EL (cell line): ENCODE measurements around the gene STPG3.
A peak's percentile ranks its signal among the peaks of the same experiment; 100 is the strongest.

Experiments used
- DNase-seq: peaks from one replicate; pipeline ENCODE4 v3.0.0-alpha.2; 2016

The STPG3 gene

DNA sequence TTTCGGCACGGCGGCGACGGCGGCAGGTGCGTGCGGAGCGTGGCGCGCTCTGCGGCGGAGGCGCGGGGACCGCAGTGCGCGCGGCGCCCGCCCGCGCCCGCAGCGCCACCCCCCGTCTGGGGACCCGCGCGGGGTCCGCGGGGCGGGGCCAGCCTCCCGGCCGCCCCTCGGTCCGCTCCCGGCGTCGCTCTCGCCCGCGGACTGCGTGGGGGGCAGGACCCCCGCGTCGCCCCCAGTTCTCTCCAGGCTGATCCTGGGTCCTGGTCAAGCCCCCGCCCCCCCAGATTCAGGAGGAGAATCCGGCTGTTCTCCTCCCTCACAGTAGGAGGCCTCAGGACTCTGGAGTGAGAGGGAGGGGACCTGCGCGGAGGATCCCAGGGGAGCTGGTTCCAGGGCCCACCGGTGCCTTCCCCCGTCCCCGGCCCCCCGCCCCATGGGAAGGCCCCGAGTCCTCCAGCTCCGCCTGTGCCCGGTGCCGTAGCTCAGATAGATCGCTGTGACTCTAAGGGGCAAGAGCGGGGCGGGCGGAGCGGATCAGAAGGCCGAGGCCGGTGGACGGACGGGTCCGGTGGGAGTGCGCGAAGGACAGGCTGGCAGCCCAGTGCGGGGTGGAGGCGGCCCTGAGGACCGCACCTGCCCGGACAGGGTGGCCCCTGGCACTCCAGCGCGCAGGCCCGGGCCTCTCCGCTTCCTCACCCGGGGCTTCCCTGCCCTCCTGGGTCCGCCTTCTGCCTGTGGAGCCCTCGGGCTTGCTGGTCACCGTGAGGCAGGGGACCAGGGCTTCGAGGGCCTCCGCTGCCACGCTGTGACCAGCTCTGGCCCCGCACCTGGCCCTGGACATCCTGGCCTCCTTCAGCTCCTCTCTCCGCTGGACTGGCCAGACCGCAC lies 28.7 kb upstream of the STPG3 start, which contains the start of gene RNF208:
Gene RNF208, minus strand, starts transcription at position 51 of the 888 bp plus-strand sequence. CDS start 1,028 bp downstream, outside the sequence.
- peak; percentile 34 for DNase-seq

GRCh38 chr9:137223078-137223970 lies 27.8 kb upstream of the STPG3 start:
- peak; percentile 99 for DNase-seq

GRCh38 chr9:137224830-137225694 lies 26.0 kb upstream of the STPG3 start, which contains the start of gene CYSRT1:
Gene CYSRT1 (plus strand): TSS chr9:137225174. CDS start chr9:137225622, 448 bp downstream.
- no peak for DNase-seq

GRCh38 chr9:137225699-137226331 lies 25.3 kb upstream of the STPG3 start:
- DNase-seq = no peak

DNA sequence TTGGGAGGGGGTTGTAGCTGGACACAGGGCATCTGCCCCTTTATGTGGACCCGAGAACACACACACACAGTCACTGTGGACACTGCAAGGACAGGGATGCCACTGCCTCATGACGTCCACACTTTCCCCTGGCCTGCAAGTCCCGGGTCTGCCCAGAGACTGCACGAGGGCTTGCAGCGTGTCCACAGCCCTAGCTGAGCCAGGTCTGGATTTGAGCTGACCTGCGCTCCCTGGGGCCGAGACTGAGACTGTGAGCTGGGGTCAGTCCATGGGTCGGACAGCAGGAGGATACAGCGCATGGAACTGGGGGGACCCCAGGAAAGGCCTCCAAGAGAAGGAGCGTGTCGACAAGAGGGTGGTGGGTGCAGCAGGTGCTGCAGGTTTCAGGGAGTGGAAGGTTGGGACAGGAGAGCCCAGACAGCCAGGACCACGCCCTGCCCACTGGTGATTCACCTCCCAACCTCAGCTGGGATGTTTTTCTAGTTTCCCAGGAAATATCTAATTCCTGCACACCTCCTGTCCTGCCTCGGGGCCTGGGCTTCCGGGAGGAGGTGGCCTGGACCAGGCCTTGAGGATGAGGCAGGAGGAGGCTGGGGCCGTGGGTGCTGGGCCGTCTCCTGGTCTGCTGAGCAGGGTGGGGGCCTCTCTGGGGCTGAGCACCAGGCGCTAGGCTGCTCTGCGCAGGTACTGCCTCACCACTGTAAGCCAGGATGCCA lies 24.6 kb upstream of the STPG3 start:
- no peak for DNase-seq

- peak; percentile 75 for DNase-seq
Observed at GRCh38 chr9:137227054-137227852, 23.8 kb upstream of the STPG3 start, which contains the start of gene RNF224. Gene RNF224 (plus strand): TSS chr9:137227502. CDS start chr9:137228336, 834 bp downstream.

DNA sequence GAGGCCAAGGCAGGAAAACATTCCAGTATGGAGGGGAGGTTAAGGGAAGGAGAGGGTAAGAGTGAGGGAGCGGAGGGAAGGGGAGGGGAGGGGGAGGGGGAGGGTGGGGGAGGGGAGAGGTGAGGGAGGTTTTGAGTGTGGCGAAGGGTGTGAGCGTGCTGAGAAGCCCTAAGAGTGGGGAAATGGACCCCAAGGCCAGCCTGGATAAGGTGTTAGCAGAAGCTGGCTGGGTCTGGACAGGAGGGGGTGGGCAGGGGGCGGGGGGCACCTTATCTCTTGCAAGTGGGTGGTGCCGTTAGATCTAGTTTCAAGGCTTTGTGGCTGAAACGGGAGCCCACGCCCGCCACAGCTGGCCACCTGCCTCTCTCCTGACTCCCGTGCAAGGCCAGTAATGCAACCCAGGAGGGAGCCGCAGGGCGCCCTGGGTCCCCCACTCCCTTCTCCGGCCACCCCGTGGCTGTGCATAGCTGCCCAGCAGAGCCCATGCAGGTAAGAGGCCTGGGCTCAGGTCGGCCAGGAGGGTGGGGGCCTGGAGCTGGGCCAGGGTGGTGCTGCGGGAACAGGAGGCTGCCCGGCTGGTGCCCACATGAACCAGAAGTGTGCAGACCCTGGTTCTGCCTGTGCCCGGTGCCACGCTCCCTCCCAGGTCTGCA lies 23.1 kb upstream of the STPG3 start:
- DNase-seq = no peak

- no peak for DNase-seq
Observed at GRCh38 chr9:137228506-137228967, 22.5 kb upstream of the STPG3 start.

- no peak for DNase-seq
Observed at GRCh38 chr9:137228968-137229896, 21.9 kb upstream of the STPG3 start.

- DNase-seq = no peak
Observed at GRCh38 chr9:137229903-137230704, 21.0 kb upstream of the STPG3 start.

DNA sequence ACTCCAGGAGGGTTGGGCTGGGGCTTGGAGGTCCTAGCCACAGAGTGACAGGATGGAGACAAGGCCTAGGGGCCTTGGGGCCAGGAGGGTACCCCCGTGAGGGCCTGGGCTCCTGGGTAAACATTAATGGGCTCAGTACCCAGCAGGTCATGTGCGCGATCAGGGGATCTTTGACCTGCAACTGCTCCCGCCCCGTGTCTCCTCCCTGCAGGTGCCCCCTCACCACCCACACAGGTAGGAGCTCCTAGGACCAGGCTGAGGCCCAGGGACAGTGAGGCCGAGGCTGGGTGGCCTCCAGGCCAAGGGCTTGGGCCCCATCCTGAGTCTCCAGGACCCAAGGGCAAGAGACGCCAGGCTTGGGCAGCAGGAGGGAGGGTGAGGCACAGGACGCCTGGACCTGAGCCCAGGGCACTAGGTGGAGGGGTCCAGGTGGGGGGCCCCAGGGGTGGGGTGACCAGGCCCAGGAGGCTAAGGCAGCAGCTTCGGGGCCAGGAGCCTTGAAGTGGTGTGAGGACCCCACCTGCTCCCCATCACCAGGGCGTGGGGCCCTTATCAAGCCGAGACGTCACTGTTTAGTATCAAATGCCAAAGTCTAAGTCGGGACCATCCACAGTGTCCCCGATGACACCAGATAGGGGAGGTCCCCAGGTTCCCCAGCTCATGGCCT lies 20.2 kb upstream of the STPG3 start, which contains the start of gene SLC34A3:
Gene SLC34A3, plus strand, starts transcription at position 197 of the 667 bp plus-strand sequence. CDS start 802 bp downstream, outside the sequence.
- no peak for DNase-seq

- no peak for DNase-seq
Observed at GRCh38 chr9:137231372-137232039, 19.6 kb upstream of the STPG3 start.

DNA sequence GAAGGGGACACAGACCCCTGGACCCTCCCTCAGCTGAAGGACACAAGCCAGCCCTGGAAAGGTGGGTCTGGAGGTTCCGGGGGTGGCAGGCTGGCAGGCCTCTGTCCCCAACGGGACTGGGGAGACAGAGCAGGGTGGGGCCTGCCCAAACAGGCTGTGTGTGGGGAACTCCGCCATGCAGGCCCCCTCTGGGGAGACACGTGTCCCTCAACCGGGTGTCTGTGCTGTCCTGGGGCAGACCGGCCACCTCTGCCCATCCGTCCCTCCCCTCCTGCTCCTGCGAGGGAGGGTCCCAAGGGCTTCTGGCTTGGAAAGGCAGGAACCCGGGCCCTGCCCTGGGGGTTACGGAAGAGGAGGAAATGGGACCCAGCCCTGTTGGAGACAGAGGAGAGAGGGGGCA lies 19.0 kb upstream of the STPG3 start:
- no peak for DNase-seq

DNA sequence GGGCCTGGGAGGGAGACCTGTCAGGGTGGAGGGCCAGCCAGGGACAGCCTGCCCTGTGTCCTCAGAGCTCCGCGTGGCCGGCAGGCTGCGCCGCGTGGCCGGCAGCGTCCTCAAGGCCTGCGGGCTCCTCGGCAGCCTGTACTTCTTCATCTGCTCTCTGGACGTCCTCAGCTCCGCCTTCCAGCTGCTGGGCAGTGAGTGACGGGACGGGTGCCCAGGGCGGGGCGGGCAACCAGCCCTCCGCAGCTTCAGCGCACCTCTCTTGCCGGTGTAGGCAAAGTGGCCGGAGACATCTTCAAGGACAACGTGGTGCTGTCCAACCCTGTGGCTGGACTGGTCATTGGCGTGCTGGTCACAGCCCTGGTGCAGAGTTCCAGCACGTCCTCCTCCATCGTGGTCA lies 18.6 kb upstream of the STPG3 start:
- no peak for DNase-seq

DNA sequence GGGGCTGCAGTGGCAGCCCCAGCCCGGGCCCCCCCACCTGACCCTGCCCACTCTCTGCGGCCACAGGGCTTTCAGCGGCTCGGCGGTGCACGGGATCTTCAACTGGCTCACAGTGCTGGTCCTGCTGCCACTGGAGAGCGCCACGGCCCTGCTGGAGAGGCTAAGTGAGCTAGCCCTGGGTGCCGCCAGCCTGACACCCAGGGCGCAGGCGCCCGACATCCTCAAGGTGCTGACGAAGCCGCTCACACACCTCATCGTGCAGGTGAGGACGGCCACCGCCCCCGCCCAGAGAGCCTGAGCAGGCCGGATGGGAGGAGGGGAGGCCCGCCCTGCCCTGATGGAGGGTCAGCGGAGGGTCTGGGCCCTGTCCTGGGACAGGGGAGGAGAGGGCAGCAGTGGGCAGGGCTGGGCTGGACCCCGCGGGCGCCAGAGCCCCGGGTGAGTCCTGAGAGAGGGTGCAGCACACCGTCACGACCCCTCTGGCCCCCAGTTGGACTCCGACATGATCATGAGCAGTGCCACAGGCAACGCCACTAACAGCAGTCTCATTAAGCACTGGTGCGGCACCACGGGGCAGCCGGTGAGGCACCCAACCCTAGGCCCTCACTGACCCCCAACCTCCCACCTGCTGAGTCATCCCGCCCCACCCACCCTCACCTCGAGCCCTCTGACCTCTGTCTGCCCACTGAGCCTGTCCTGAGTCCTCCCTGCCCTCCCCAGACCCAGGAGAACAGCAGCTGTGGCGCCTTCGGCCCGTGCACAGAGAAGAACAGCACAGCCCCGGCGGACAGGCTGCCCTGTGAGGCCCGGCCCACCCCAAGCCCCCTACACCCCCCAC lies 17.7 kb upstream of the STPG3 start:
- DNase-seq = no peak
